HG03354 (cell line): ENCODE results near the gene FBRSL1.
"Not testable (repeated sequence)": the region's sequence is repeated elsewhere in the genome, so short reads cannot be mapped to it uniquely, and the experiment has no call there.

Experiments
- ATAC-seq: cut with Tn5 transposase; IDR thresholded peaks from one replicate; pipeline ENCODE4 v1.9.1; 2021; ENCODE audit warnings: mild to moderate bottlenecking; ENCODE audit not compliant: unreplicated experiment, poor library complexity, severe bottlenecking

Gene FBRSL1

GRCh38 chr12:132489602-132490266, at the start of gene FBRSL1:
TSS of gene FBRSL1 (plus strand) at chr12:132490151.
- ATAC-seq = peak; percentile 72

- ATAC-seq = not testable (repeated sequence)
Measured at GRCh38 chr12:132440420-132440819, 49.5 kb upstream of the FBRSL1 start.

GRCh38 chr12:132441871-132442863, 47.8 kb upstream of the FBRSL1 start:
- ATAC-seq = no peak

- no peak for ATAC-seq
Measured at GRCh38 chr12:132443091-132443490, 46.9 kb upstream of the FBRSL1 start.

- no peak for ATAC-seq
Measured at GRCh38 chr12:132444283-132444682, 45.7 kb upstream of the FBRSL1 start.

GRCh38 chr12:132444957-132445883, 44.7 kb upstream of the FBRSL1 start:
- peak; percentile 51 for ATAC-seq

- no peak for ATAC-seq
Measured at GRCh38 chr12:132445884-132446632, 43.9 kb upstream of the FBRSL1 start.

GRCh38 chr12:132446633-132447326, 43.2 kb upstream of the FBRSL1 start:
- no peak for ATAC-seq

GRCh38 chr12:132447327-132447720, 42.6 kb upstream of the FBRSL1 start:
- no peak for ATAC-seq

- no peak for ATAC-seq
Measured at GRCh38 chr12:132447731-132448462, 42.1 kb upstream of the FBRSL1 start.

GRCh38 chr12:132448463-132448820, 41.5 kb upstream of the FBRSL1 start:
- no peak for ATAC-seq

- peak; percentile 45 for ATAC-seq
Measured at GRCh38 chr12:132449565-132450417, 40.2 kb upstream of the FBRSL1 start.

- ATAC-seq = peak; percentile 2
Measured at GRCh38 chr12:132450418-132451171, 39.4 kb upstream of the FBRSL1 start.

- peak; percentile 44 for ATAC-seq
Measured at GRCh38 chr12:132451172-132451835, 38.6 kb upstream of the FBRSL1 start.

- ATAC-seq = no peak
Measured at GRCh38 chr12:132451836-132452195, 38.1 kb upstream of the FBRSL1 start.
